Sciatic nerve (tissue), 2 donors: Measurements from ENCODE around the gene FMN1. TPM values are rescaled to one million over a fixed set of nuclear protein-coding genes. Genes with fewer than 3 reads are reported as not detected.

Experiments
- ATAC-seq: fragments of 200-7000 bp; cut with Tn5 transposase; one replicate; pipeline ENCODE4 v1.9.1; 2020; ENCODE audit warnings: mild to moderate bottlenecking, moderate library complexity
- DNase-seq: peaks from one replicate; pipeline ENCODE4 v3.0.0-alpha.2; 2020; ENCODE audit warnings: low spot score
- intact Hi-C: fragments of 100-400 bp; cut with DNase I; formaldehyde crosslinking; loops from one replicate; pipeline ENCODE4 v1.14.2; 2022
- total RNA-seq: library from RNA; stranded (reverse); fragmentation: NEBNext Ultra II Directional; extraction: Animal tissue kit (Norgen Biotek cat#: 25700); gene quantifications from one replicate; pipeline ENCODE4 v1.2.1, GENCODE V29; 2021
- donor health status: DM: no; HTN: no; CAD: no.
- donor health status: DM: no; HTN: no; CAD: no.

Gene FMN1
- total RNA-seq, 1 donor from 2014 or later, result 10.0 TPM

DNA sequence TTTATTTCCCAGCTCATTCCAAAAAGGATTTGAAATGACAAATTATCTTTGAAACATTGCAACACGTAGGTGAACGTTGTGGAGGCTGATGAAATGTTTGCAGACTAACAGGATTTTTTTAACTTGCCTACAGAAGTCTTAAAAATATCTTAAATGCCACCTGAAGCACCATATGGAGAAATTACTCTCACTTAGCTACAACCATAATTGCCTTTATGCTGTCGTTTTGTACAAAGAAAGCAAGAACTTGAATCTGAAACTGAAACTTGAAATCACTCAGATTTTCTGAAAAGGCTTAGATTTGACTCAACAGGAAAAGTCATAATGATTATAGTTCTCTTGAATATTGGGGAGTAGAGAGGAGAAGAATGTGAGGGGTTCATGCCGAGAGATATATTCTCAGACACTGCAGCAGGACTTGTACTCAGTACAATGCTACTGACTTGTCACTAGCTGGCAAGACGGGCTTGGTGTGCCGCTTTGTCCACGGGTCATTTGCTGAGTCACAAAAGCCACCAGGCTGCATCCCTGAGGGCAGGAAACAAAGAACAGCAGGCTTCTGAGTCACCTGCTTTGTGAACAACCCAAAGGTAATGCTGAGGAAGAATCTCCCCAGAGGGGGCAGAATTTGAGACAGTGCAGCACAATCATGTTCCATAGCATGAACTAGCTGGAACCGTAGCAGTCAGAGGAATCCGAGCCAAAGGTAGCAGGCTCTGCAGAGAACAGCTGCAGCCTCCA lies 7.1 kb upstream of the FMN1 start:
- DNase-seq (no peak), ATAC-seq (peak; percentile 17)
- intact Hi-C loops, result no loop called here

GRCh38 chr15:33200903-33201302 lies 6.4 kb upstream of the FMN1 start:
- ATAC-seq, result no peak
- intact Hi-C loops, result no loop called here
- DNase-seq, result no peak

DNA sequence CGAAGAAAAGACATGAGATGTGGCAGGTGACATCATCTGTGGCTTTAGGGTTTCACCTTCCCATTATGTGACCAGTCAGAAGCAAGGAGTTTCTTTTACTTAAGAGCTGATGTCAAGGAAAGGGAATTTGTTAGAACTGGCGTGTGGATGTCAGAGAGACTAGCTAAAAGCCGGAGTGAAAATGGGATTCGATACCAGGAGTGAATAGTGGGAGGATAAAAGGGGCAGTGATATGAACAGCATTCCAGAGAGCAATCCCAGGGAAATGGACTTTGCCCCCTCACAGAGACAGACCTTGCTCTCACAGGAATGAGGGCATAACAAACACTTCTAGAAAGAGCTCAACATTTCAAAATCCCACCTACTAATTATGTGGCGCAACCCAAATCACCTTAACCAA lies 5.9 kb upstream of the FMN1 start:
- DNase-seq, result no peak
- ATAC-seq, result no peak
- intact Hi-C loops, result no loop called here

DNA sequence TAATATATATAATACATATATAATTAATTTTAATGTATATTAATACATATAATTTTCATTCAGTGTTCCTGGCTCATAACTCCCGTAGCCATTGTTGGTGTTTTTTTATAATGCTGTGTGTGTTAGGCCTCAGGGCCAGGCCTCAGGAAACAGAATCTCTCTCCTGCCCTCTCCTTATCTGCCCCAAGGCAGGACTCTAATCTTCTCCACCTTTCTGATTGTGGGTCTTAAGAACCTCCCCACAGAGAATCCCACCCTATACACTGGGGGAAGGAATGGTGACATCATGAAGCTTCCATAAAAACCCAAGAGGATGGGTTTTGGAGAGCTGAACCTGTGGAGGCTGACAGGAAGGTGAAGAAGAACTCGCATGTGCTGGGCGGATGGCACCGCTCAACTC lies 4.0 kb upstream of the FMN1 start:
- no peak for DNase-seq
- intact Hi-C loops, result no loop called here
- ATAC-seq, result no peak

DNA sequence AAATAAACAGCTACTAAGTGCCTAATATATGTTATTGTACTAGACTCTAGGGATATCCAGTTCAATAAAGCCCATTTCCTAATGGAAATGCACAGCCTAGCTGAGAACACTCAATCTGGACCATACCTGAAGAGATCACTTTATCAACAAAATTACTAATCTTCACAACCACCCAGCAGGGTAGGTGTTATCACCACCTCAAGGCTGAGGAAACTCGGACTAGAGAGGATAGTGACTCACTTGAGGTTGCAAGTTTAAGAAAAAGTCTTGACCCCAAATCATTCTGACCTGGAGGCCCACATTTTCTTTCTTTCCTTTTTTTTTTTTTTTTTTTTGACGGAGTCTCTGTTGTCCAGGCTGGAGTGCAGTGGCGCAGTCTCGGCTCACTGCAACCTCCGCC lies 3.1 kb upstream of the FMN1 start:
- intact Hi-C loops, result no loop called here
- DNase-seq (no peak), ATAC-seq (no peak)

GRCh38 chr15:33194237-33194636 lies 277 bp downstream of the FMN1 start:
- intact Hi-C loops, result no loop called here
- DNase-seq (no peak), ATAC-seq (peak; percentile 20)

- DNase-seq, result no peak
- intact Hi-C loops, result no loop called here
Measured at GRCh38 chr15:33191591-33191990, 2.9 kb downstream of the FMN1 start.

GRCh38 chr15:33190539-33190938 lies 4.0 kb downstream of the FMN1 start:
- intact Hi-C loops, result no loop called here
- ATAC-seq (no peak), DNase-seq (no peak)

More at GRCh38 chr15:33191591-33191990, 2.9 kb downstream of the FMN1 start:
- ATAC-seq, result no peak

DNA sequence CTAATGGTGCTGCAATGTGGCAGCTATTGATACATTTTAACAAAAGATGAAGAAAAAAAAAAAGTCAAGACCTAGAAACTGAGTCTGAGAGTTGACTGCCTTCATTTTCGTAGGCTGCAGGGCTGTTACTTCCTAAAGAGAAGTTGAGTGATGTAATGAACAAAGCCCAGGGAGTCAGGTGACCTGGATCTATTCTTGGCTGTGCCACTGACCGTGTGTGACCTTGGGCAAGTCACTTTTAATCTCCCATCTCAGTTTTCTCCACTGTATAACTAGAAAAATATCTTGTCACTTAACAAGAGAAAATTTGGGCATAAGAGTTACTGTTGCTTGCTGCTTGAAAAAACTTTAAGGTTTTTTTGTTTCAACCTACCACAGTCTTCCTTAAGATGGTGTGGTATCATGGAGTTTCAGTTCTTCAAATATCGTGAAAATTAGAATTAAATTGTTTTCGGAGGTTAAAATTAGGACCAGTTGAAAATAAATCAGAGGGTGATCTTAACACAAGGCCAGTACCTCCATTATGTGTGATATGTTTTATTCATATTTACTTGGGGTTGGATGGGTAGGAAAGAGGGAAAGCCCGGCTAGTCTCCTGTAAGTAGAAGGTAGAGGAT lies 5.8 kb downstream of the FMN1 start:
- DNase-seq (no peak), ATAC-seq (no peak)
- intact Hi-C loops, result no loop called here

- no peak for ATAC-seq
Measured at GRCh38 chr15:33188159-33188558, 6.4 kb downstream of the FMN1 start.

DNA sequence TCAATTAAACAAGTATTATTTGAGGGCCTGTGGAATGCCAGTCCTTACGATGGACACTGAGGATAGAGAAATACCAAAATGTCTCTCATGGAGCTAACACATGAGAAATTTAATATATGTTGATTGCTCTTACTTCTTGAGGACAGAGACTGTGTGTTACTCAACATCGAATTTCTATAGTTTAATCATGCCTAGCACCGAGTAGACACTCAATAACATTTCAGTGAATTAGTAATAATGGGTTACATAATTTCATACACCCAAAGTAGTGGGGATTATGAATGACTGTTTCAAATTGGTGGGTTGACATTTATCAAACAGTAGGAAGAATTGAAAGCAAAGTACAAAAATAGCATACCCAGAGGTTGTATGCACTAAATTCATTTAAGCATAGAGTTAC lies 11.2 kb downstream of the FMN1 start:
- intact Hi-C loops, result no loop called here
- DNase-seq (no peak), ATAC-seq (no peak)

More at GRCh38 chr15:33188159-33188558, 6.4 kb downstream of the FMN1 start:
- no peak for DNase-seq
- intact Hi-C loops, result no loop called here

GRCh38 chr15:33182926-33183325 lies 11.6 kb downstream of the FMN1 start:
- ATAC-seq, result no peak
- DNase-seq, result no peak
- intact Hi-C loops, result no loop called here

DNA sequence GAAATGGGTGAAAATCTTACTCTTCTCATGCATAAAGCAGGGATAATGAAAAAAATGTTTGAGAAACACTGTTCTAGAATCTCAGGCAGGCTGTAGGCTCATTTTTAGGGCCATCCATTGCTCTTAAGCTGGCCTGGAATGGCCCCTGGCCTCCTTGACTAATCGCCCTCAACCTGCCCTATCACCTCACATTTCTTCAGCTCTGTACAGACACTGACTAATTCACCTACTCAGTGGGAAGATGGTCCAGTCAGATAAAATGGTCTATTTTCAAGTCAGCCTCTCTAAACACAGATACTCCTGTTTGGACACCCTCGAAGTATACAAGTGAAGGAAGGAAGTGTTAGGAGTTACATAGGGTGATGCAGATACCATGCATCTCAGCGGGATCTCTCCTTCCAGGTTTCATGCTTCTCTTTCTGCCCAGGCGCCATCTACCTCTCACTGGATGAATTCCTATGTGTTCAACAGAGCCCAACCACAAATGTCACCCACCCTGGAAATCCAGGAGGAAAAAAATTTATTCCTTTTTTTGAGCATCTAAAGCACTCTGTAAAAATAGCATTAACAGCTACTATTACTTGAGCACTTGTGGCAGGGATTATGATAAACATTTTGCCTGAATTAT lies 12.1 kb downstream of the FMN1 start:
- intact Hi-C loops, result no loop called here
- DNase-seq (no peak), ATAC-seq (no peak)

DNA sequence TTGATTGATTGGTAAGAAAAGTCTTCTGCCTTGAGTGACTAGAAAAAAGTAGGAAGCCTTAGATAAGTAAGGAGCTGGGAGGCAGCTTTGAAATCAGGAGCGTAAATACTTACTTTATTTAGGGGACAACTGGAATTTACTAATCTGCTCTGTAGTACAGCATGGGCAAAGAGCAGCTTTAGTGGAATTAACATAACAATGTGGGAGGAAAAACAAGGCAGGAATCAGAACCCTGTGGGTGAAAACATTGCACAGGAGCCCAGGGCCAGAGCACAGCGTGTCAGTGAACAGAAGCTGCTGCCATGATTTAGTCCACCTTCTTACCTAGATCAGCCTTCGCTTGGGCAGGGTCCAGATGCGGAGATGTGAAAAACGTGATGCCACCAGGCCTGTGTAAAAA lies 14.6 kb downstream of the FMN1 start:
- intact Hi-C loops, result no loop called here
- DNase-seq, result no peak
- no peak for ATAC-seq

DNA sequence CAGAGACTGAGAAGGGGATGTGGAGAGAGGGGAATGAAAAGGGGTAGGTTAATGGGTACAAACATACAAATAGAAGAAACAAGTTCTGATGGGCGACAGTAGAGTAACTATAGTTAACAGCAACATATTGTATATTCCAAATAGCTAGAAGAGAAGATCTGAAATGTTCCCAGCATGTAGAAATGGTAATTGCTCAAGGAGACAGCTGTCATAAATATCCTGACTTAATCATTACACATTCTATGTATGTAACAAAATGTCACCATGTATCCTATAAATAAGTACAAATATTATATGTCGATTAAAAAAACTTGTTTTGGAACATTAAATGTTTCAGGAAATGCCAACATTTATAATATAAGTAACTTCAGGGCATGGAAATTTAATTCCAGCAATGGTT lies 23.3 kb downstream of the FMN1 start:
- intact Hi-C loops, result no loop called here
- ATAC-seq (no peak), DNase-seq (no peak)

DNA sequence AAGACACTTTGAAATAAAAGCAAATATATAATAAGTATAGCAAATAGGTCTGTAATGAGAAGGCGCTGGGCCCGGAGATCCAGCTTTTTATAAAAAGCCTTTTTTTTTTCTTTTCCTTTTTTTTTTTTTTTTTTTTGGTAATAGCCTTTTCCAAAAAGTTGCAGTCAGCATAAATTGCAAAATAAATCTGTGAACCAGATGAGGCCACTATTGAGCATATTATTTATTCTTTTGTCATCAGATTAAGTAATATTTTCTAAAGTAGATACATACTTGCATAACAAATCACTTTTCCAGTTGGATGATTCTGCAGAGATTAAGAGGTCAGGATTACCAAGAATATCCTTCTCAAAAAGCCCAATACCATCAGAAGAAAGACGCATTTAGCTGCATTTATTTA lies 24.9 kb downstream of the FMN1 start:
- intact Hi-C loops, result no loop called here
- DNase-seq (no peak), ATAC-seq (no peak)

GRCh38 chr15:33168444-33168843 lies 26.1 kb downstream of the FMN1 start:
- DNase-seq (no peak), ATAC-seq (no peak)
- intact Hi-C loops, result no loop called here

DNA sequence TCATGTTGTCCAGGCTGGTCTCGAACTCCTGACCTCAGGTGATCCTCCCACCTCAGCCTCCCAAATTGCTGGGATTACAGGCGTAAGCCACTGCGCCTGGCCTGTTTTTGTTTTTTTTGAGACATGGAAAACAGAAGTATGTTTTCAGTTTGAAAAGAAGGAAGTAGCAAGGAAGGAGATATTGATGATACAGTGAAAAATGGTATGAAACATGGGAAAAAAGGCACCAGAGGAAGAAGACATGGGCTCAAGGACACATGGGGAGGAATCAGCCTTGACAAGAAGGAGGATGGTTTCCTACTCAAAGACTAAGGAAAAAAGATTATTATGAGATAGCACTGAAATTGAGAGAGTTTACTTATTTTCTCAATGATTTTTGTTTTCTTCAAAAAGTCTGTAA lies 30.7 kb downstream of the FMN1 start:
- DNase-seq (no peak), ATAC-seq (no peak)
- intact Hi-C loops, result no loop called here

- ATAC-seq (no peak), DNase-seq (no peak)
- intact Hi-C loops, result no loop called here
Measured at GRCh38 chr15:33161209-33161608, 33.3 kb downstream of the FMN1 start.

DNA sequence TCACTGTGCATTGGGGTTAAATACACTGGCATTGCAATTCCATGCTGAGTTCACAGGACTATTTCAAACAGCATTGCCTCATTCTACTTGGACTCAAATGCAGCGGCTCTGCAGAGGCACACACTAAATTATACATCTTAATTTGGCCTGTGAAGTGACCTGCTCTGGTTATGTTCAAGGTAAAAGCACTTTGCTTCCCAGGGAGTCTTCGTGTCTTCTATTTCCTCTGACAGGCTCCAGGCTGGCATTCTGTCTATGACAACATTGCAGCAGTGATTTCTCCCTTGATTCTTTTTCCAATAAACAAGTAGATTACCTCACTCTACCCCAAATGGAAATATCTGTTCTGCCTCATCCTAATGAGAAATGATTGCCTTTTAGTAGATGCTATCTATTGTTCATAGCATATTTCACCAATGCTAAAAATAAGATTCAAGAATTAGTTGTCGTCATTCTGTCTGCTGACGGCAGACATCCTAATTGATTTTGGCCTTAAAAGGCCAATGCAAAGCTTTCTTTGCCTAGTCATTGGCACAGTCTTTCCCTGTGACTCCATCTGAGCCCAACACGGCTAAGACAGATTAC lies 33.8 kb downstream of the FMN1 start:
- DNase-seq (no peak), ATAC-seq (no peak)
- intact Hi-C loops, result no loop called here
